Measurements from ENCODE around the gene RABL2B.
"Not testable (repeated sequence)": the region's sequence is repeated elsewhere in the genome, so short reads cannot be mapped to it uniquely, and the experiment has no call there.

DNA sequence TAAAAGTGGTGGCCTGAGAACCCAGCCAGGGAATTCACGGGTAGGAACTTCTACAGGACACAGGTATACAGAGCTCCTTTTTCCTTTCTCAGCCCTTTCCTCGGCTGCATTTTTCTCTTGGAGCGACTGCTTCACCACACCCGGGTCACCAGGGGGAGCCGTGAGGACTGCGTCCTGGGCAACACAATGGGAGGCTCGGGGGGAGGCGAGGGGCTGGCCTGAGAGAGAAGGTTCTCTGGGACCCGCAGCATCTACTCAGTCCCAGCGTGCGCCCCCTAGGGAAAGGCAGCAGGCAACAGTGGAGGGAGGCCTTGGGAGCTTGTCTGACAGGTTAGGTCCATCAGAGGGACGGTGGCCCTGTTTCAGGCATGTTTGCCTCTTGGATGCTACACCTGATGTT lies 8.3 kb downstream of the RABL2B start:
- TF ChIP-seq, protein P1, sequence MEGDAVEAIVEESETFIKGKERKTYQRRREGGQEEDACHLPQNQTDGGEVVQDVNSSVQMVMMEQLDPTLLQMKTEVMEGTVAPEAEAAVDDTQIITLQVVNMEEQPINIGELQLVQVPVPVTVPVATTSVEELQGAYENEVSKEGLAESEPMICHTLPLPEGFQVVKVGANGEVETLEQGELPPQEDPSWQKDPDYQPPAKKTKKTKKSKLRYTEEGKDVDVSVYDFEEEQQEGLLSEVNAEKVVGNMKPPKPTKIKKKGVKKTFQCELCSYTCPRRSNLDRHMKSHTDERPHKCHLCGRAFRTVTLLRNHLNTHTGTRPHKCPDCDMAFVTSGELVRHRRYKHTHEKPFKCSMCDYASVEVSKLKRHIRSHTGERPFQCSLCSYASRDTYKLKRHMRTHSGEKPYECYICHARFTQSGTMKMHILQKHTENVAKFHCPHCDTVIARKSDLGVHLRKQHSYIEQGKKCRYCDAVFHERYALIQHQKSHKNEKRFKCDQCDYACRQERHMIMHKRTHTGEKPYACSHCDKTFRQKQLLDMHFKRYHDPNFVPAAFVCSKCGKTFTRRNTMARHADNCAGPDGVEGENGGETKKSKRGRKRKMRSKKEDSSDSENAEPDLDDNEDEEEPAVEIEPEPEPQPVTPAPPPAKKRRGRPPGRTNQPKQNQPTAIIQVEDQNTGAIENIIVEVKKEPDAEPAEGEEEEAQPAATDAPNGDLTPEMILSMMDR (IDR thresholded peaks at IDR 0.05): peak; percentile 84
- TF ChIP-seq EZH2 (IDR thresholded peaks at IDR 0.05): not testable (repeated sequence)

Measured in neural progenitor cell (in vitro differentiated cells).